NCI-H146 treated with DMSO at 0.1 percent for 48 hours (cell line): ENCODE results near the gene MED29.

ENCODE experiments used
- DNase-seq: peaks from one replicate; lab custom pipeline; 2025; ENCODE audit not compliant: unreplicated experiment; lab: John Stamatoyannopoulos, UW

Gene MED29

GRCh38 chr19:39397360-39398296, 6.5 kb downstream of the MED29 start:
- peak; percentile 47 for DNase-seq

- no peak for DNase-seq
These were observed 7.2 kb downstream of the MED29 start for GRCh38 chr19:39398297-39398864.

- DNase-seq = no peak
These were observed 8.5 kb downstream of the MED29 start for GRCh38 chr19:39399668-39400050.

- no peak for DNase-seq
These were observed 8.9 kb downstream of the MED29 start for GRCh38 chr19:39400061-39400460.

- no peak for DNase-seq
These were observed 9.9 kb downstream of the MED29 start for GRCh38 chr19:39401070-39401548.

- DNase-seq = no peak
These were observed 10.6 kb downstream of the MED29 start for GRCh38 chr19:39401549-39402345.

GRCh38 chr19:39402346-39403300, 11.4 kb downstream of the MED29 start:
- peak; percentile 62 for DNase-seq

GRCh38 chr19:39403331-39404312, 12.4 kb downstream of the MED29 start:
- peak; percentile 56 for DNase-seq

GRCh38 chr19:39405261-39405957, 14.2 kb downstream of the MED29 start:
- DNase-seq = no peak

GRCh38 chr19:39405958-39406655, 14.9 kb downstream of the MED29 start:
- DNase-seq = no peak

GRCh38 chr19:39406656-39407409, 15.7 kb downstream of the MED29 start, which contains the start of gene ZFP36:
Gene ZFP36, plus strand, starts transcription at chr19:39406847. Its CDS starts 58 bp downstream, at chr19:39406905.
- DNase-seq = peak; percentile 44

GRCh38 chr19:39407410-39407659, 16.2 kb downstream of the MED29 start:
- DNase-seq = no peak

- DNase-seq = no peak
These were observed 16.6 kb downstream of the MED29 start for GRCh38 chr19:39407660-39408391.

GRCh38 chr19:39408392-39409207, 17.4 kb downstream of the MED29 start:
- DNase-seq = peak; percentile 61

GRCh38 chr19:39409208-39410016, 18.2 kb downstream of the MED29 start:
- DNase-seq = peak; percentile 94
